GM20431 (cell line): ENCODE results near the gene UPK3BL1.
"Not testable (repeated sequence)": the region's sequence is repeated elsewhere in the genome, so short reads cannot be mapped to it uniquely, and the experiment has no call there.

ENCODE experiments used
- in situ Hi-C: fragments of 300-500 bp; cut with MseI, MboI; formaldehyde crosslinking; loops from one replicate; pipeline ENCODE4 v1.15.0; 2020; ENCODE audit warnings: low sequenced_read_pairs; ENCODE audit not compliant: unreplicated experiment

The UPK3BL1 gene

DNA sequence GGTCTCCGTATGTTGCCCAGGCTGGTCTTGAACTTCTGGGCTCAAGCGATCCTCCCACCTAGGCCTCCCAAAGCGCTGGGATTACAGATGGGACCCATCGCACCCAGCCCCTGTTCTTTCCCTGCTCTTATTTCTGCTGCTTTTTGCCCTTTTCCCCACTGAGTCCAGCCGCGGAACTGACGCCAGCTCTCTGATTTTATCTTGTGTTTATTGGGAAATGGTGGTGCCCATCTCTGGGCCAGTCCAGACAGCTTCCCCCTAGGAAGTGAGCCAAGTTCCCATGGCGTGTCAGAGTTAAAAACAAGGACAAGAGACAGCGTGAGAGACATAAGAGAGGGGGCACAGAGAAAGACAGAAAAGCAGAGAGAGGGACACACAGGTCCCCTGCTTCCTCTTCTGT, 12.0 kb downstream of the UPK3BL1 start:
- in situ Hi-C loops = not testable (repeated sequence)

DNA sequence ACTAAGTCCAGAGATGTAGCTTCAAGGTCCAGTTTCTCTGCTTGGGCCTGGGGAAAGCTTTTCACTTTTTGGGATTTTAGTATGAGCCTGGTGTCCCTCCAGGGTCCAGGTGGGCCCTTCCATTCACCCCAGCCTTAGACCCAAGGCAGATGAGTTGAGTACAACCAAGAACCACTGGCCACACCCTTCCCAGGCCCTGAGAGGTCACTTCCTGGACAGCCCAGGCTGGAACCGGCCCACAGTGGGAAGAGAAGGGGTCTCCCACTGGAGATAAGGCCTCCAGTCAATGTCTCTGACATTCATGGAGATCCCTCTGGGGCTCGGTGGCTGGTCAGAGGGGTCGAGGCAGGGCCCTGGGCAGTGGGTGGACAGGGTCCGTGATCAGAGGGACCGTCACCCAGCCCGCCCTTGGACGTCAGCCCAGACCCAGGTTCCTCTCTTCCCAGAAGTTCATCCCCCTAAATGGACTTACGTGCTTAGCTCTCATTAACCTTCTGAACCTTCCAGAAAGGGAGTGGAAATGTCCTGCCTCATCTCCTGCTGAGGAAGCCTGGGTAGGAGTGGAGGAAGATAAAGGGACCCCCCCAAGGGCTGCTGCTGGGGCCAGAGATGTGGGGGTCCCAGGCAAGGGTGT, 15.2 kb downstream of the UPK3BL1 start:
- in situ Hi-C loops = not testable (repeated sequence)

DNA sequence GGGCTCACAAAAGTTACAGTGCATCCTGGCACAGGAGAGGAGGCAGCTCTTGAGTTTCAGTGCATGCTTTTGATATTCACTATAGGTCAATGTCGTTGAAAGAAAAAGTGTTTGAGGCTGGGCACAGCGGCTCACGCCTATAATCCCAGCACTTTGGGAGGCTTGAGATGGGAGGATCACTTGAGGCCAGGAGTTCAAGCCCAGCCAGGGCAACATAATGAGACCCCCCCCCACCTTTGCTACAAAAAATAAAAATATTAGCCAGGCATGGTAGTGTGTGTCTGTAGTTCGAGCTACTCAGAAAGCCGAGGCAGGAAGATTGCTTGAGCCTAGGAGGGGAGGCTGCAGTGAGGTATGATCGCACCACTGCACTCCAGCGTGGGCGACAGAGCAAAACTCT, 24.5 kb downstream of the UPK3BL1 start:
- in situ Hi-C loops = not testable (repeated sequence)

DNA sequence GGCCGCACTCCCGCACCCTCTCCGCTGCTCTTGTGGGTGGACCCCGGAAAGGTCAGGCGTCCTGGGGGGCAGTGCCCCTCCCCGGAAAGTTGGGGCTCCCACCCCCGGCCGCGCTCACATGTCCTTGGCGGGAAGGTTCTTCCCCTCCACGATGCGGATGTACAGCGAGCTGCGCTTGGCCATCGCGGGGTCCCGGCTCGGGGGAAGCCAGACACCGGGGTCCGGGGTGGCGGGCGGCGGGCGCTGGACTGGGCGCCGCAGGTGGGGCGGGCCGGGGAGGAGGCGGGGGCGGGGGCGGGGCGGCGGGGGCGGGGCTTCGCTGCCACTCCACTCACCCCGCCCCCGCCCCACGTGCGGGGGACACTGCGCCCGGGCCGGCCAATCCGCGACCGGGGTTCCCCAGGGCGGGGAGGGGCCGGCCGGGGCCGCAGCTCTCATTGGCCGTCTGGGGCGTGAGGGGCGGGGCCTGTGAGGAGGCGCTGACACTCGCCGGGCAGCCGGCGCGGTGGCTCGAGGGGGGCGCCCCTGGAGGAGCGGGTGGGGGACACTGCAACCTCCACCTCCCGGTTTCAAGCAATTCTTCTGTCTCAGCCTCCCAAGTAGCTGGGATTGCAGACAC, 26.0 kb downstream of the UPK3BL1 start, which contains the start of gene RASA4:
Gene RASA4, minus strand, starts transcription at position 250 of the 619 bp plus-strand sequence. Its CDS starts 67 bp downstream, at position 183.
- in situ Hi-C loops = not testable (repeated sequence)

DNA sequence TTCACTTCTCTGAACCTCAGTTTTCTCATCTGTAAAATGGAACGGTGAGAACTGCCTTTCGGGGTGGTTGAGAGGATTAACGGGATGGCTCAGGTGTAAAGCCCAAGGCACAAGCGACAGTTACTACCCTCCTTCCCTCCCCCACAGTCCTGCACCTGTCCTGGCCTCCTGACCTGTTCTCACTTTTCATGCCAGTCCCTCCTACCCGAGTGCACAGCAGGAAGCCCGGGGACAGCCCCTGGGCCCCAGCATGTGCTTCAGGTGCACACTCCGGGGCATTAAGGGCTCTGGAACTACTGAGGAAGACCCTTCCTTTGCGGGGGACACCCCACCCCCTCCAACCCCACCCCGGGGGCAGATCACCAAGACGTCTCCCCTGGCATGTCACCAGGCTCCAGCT, 26.7 kb downstream of the UPK3BL1 start:
- in situ Hi-C loops = not testable (repeated sequence)

DNA sequence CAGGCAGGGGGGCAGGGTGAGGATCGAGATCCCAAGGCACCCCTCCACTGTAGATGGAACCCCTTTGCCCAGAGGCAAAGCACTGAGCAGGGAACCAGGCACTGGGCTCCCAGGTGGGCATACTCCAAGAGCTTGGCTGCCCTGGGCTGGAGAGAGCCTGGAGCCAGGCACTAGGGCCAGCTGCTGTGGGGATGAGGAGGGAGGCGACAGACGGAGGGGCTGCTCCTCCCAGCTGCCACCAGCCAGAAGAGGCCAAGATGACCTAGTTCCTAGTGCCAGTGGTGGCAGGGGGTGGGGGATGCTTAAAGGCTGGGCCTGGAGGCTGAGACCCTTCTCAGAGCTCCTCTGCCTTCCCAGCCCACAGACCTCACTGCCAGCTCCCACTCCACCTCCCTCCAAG, 27.7 kb downstream of the UPK3BL1 start:
- in situ Hi-C loops = not testable (repeated sequence)

DNA sequence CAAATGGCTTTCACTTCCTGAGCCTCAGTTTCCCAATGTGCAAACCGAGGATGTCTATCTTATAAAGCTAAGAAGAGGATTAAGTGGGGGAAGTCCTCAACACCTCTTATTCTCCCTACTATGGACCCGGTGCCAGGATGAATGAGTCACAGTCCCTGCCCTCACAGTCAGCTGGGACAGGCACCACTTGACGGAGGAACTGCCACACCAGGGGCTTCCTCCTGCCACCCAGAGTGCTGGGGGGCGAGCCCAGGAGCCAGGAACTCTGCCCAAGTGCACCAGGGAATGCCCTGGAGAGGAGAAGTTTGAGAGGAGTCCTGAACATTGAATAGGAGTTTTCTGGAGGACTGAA, 28.3 kb downstream of the UPK3BL1 start:
- in situ Hi-C loops = not testable (repeated sequence)

DNA sequence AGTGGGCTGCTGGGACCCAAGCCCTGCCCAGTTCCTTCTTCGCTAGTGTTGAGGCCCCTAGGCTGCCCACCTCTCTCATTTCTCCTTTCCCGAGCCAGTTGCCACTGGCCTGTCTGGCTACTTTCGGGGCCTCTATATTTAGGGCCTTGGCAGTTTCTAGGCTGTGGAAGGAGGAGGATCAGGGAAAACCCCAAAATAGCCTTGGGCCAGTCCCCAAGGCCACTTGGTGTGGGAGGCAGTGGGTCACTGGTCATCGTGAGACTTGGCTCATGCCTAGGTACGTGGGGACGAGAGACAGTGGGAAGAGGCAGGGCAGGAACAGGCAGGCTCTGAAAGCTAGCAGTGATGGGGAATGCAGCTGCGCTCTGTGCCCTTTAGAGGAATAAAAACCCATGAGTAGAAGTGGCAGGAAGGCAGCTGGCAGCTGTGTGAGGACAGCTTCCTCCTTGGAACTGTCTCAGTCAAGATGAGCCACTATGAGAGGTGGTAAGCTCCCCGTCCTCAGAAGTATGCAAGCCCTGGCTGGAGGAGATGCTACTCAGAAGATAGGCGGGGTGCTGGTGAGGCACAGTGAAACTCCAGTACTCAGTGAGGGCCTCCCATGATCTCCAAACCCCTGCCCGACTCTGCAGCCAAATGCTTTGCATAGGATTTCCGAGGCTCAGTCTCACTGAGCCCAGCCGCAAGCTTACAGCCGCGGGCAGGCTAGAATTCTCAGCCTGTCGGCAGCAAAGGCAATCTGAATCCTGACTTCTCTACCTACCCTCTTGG, 28.8 kb downstream of the UPK3BL1 start:
- in situ Hi-C loops = not testable (repeated sequence)

DNA sequence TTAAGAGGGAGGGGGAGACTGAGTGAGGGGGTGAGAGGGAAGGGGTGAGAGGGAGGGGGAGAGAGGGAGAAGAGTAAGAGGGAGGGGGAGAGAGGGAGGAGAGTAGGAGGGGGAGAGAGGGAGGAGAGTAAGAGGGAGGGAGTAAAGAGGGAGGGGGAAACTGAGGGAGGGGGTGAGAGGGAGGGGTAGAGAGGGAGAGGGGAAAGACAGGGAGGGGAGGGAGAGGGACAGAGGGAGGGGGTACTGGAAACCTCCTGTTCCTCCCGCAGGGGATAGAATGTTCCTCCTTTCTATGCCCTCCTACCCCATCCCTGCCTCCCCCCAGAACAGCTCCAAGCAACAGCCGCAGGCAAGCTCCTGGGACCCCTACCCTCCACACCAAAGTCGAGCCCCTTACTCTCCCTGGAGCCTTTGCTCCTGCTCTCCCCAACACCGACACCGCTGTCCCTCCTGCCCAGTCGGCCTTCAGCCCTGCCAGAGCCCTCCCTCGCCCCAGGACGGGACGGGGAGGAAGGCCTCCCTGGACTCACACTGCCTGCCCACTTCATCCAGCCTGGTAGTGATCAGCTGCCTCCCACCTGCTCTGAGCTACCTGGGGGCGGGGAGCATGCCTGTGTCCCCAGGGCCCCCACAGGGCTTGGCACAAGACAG, 30.8 kb downstream of the UPK3BL1 start:
- in situ Hi-C loops = not testable (repeated sequence)

DNA sequence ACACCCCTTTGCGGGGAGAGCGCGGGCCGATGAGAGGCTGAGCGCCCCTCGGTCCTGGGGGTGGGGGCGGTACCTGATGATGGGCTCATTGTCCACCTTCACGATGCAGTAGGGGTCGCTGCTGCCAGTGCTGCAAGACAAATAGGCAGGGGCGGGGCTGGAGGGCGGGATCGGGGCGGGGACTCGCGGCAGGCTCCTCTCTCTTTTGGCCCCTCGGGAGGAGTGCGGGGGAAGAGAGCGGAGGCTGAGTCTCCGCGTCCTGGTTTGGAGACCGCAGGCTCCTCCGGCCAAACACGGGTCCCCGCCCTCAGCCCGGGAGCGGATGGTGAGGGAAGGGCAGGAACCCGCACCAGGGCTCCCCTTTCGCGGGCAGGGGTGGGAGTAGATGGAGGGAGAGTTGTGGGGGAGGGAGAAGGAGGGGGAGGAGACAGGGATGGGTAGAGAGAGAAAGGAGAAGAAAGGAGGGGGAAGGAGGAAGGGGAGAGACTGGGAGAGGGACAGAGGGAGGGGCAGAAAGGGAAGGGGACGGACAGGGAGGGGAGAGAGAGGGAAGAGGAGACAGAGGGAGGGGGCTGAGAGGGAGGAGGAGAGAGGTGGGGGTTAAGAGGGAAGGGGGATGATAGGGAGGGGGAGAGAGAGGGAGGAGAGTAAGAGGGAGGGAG, 31.4 kb downstream of the UPK3BL1 start:
- in situ Hi-C loops = not testable (repeated sequence)

DNA sequence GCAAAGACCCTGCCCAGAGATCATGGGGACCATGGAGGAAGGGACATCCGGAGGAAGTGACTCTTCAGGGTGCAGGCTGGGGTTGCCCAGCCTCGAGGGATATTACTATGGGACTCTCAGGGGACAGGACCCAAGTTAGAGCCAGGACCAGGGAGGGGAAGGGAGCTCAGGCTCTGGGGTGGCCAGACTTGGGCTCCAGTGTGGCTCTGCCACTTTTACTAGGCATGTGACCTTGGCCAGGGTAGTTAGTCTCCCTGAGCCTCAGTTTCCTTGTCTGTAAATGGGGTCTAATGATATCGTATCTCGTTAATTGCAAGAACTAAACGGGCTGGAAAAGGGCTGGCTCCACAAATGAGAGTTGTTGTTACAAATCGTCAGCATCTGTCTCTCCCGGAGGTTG, 32.1 kb downstream of the UPK3BL1 start:
- in situ Hi-C loops = not testable (repeated sequence)

DNA sequence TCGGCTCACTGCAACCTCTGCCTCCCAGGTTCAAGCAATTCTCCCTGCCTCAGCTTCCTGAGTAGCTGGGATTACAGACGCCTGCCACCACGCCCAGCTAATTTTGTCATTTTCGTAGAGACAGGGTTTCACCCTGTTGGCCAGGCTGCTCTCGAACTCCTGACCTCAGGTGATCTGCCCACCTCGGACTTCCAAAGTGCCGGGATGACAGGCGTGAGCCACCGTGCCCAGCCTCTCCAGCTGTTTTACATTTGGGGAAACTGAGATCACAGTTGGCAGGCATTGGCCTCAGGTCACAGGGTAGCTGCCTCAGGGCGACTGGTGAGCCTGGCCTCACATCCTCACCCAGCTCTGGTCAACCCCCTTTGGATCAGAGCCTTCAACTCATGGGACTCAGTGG, 32.9 kb downstream of the UPK3BL1 start:
- in situ Hi-C loops = not testable (repeated sequence)

DNA sequence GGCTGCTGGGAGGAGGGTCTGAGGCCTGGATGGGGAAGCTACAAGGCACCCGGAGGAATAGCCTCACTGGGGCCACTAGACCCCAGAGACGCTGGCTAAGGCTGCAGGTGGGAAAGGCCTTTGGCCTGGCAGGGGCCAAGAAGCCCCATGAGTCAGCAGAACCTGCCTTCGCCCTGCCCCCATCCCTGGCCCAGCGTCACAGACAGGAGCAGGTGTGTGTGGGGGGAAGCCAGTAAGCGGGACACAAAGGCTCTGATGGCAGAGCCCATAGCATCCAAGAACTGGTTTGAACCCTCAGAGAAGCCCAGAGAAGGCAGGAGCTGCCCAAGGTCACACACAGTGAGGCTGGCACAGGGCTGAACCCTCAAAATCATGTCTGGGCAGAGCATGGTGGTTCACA, 35.7 kb downstream of the UPK3BL1 start:
- in situ Hi-C loops = not testable (repeated sequence)

DNA sequence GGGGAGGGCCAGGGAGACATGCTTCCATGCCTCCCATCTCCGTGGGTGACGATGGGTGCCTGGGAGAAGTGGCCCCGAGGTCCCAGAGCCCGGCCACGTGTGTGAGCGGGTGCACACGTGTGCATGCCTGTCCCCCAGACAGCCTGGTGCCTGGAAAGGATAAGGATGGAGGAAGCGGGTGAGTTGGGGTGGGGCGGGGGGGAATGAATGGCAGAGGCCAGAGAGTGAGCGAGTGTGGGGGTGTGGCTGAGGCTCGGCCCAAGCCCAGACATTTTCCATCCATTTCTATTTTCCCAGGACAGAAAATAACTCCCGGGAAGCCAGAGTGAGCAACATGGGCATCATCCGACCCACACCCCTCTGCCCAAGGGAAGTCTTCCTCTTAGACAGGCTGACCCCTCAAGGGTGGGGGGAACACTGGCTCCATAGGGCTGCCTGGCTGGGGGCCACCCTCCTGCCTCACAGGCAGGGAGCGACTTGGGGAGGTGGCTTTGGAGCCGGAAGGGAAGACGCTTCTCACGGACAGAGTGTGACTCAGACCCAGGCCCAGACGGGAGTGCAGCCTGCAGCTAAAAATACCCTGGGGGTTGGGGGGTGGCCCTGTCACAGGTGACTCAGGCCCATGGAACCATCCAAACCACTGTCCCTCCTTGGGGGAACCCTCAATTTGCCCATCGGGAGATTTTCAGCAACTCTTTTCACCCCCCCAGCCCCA, 38.0 kb downstream of the UPK3BL1 start:
- in situ Hi-C loops = not testable (repeated sequence)

DNA sequence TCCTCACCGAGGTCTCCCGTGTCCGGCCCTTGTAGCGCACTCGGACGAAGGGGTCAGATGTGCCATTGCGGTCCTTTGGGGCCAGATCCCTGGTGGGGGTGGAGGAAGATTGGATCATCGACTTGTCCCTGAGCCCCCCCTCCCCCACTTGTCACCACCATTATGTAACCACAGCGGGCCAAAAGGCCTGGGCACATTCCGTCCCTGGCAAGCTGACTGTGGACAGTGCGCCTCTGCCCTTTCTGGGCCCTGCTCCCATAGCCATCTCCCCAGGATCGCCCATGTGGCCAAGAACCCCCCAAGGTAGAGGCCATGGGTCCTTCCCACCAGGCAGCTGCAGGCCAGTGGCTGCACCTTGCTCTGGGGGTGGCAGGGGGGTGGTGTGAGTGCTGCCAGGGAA, 40.3 kb downstream of the UPK3BL1 start:
- in situ Hi-C loops = not testable (repeated sequence)

DNA sequence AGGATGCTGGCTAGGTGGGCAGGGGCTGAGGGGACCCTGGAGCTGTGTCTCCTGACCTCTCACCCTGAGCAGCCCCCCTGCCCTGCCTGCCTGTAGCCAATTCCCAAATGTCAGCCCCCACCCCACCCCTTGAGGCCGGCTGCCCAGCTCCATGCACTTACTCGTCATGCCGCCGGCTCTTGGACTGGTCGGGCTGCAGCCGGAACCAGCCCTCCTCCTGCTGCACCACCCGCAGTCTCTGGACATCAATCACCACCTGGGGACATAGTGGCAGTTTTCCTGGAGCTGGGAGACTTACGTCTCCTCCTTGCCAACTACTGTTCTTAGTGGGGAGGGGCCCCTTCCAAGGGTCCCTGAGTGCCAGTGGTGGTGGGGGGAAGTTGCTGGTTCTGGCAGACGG, 42.9 kb downstream of the UPK3BL1 start:
- in situ Hi-C loops = not testable (repeated sequence)

DNA sequence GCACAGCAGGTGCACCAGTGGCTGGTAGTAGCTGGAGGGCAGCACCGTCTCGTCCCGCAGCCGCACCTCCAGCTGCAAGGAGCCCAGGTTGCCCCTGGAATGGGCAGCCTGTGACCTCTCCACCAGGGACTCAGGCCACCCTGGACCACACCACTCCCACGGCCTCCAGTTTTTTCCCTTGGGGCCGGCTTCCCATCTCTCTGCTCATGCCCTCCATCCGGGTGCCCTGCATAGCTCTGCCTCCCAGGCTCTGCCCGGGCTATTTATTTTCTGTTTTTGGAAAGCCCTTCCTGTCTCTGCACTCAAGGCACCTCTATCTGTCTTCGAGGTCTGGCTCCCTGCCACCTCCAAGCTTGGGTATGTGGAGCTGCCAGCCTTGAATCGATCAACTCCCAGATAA, 46.6 kb downstream of the UPK3BL1 start:
- in situ Hi-C loops = not testable (repeated sequence)

DNA sequence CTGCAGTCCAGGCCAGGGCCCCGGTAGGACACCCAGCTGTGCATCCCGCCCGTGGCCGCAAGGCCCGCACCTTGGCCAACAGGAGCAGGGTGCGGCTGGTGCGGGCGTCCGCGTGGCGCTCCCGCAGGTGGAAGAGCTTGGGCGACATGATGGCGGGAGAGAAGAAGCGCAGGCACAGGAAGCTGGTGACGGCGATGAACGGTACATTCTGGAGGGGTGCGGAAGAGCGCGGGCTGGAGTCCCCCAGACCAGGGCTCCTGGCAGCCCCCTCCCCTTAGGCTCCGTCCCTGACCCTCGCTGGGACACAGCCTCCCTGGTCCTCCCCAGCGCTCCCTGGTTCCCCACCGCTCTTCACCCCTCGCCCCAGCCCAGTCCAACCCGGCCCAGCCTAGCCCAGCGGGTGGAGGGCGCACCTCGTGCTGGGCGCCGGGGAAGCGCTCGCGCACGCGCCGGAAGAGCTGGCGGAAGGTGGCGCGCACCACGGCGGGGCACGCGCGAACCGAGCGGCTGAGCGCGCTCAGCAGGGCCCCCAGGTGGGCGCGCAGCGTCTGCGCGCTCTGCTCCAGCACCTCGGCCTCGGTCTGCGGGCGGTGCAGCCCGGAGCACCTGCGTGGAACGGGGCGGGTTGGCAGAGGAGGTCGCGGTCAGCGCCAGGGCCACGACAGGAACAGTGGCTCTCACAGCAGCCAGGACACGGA, 48.8 kb downstream of the UPK3BL1 start:
- in situ Hi-C loops = not testable (repeated sequence)

DNA sequence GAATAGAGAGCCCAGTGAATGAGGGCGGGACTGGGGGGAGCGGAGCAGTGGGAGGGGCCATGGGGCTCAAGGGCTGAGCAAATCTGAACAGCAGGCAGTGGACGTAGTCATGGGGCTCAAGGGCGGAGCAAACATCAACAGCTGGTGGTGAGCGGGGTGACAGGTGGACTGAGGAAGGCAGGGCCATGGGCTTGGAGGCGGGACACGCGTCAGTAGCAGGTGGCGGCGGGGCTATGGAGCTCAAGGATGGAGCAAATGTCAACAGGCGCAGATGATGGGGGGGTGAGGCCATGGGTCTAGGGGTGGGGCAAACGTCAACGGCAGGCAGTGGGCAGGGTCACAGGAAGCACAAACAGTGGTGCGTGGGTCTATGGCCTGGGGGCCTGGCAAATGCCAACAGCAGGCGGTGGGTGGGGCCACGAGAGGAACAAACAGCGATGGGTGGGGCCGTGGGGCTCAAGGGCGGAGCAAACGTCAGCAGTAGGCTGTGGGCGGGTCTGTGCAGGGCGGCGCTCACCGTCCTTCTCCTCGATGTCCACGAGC, 50.0 kb downstream of the UPK3BL1 start:
- in situ Hi-C loops = not testable (repeated sequence)
